Stimulated activated naive CD8-positive, alpha-beta T cell treated with anti-CD3 and anti-CD28 coated beads, Interleukin-15, amount 100 ng/mL, for 72 hours (primary cell): ENCODE results near the gene TAS2R4.
"Not testable (repeated sequence)": the region's sequence is repeated elsewhere in the genome, so short reads cannot be mapped to it uniquely, and the experiment has no call there.

Source experiments
- ATAC-seq: fragments of 150-1000 bp; cut with Tn5 transposase; 2 replicates; pipeline ENCODE4 v1.10.0; 2021; ENCODE audit warnings: mild to moderate bottlenecking, moderate library complexity
- DNase-seq, 2 donors: peaks; one replicate each; pipeline ENCODE4 v3.0.0; 2021 to 2022
- H3K27ac Mint-ChIP-seq, 2 donors: one replicate each; pipeline ENCODE4 v1.8.0; 2022; ENCODE audit warnings: mild to moderate bottlenecking in 2 of 2, mixed read lengths in 2 of 2, moderate library complexity in 2 of 2
- H3K27me3 Mint-ChIP-seq: one replicate; pipeline ENCODE4 v1.8.0; 2022; ENCODE audit warnings: mixed read lengths
- H3K4me1 Mint-ChIP-seq: one replicate; pipeline ENCODE4 v1.8.0; 2022; ENCODE audit warnings: mild to moderate bottlenecking, mixed read lengths
- H3K4me3 Mint-ChIP-seq, 2 donors: one replicate each; pipeline ENCODE4 v1.8.0; 2022; ENCODE audit warnings: mild to moderate bottlenecking in 2 of 2, mixed read lengths in 2 of 2, moderate library complexity in 1 of 2
- H3K9me3 Mint-ChIP-seq, 2 donors: one replicate each; pipeline ENCODE4 v1.8.0; 2022; ENCODE audit warnings: mixed read lengths in 2 of 2

Gene TAS2R4

GRCh38 chr7:141785706-141786552 lies 9.5 kb downstream of the TAS2R4 start:
- ATAC-seq (peak; percentile 68), DNase-seq (no peak)
- Mint-ChIP-seq H3K4me1 (no peaks in the 10 kb centered on the region), H3K9me3 (no peaks in the 10 kb centered on the region), H3K4me3 (no peak overlapping the region), H3K27me3 (no peaks in the 10 kb centered on the region), H3K27ac (peak overlapping the region in 1 of 2 donors; percentile 29)

DNA sequence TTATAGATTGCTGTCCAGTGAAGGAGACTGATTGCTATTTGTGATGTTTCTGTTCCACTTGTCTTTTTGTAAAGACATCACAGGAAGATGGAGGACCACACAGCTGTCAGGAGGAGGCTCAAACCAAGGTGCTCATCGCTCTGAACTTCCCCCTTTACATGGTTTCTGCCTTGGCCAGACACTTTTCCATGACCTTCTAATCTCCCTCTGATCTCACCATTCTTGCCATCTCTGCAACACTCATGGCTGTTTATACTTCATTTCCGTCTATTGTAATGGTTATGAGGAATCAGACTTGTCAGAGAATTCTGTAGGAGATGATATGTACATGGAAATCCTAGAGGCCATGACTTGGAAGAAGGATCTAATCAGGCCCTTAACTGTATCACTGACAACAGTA lies 11.8 kb downstream of the TAS2R4 start:
- no peak overlapping the region for H3K27ac Mint-ChIP-seq
- no peak overlapping the region for H3K4me3 Mint-ChIP-seq
- no peaks in the 10 kb centered on the region for H3K4me1 Mint-ChIP-seq
- ATAC-seq (no peak), DNase-seq (no peak)
- H3K27me3 Mint-ChIP-seq = no peaks in the 10 kb centered on the region
- H3K9me3 Mint-ChIP-seq = no peaks in the 10 kb centered on the region

DNA sequence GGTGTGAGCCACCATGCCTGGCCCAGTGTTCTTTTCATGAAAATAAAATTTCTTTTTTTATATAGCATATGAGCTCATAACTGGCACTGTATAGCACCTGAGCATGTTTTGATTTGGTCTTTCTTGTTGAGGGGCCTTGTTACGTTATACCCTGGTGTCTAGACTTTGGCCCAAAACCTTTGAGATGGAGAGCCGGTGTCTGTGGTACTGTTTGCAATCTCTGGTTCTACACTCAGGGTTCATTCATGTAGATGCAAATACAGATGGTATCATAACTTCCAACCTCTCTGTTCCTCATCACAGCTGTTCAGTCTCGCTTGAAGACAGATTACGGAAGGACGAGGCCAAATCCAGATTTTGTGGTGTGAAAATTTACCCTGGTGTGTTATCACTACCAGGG lies 13.4 kb downstream of the TAS2R4 start, which contains the start of gene TAS2R5:
Gene TAS2R5 (plus strand): TSS at position 301 of the 400 bp plus-strand sequence. CDS start 145 bp downstream, outside the sequence.
- peak within 1 kb of the TSS in 1 of 2 donors; percentile 82 for H3K27ac Mint-ChIP-seq
- no peak for ATAC-seq
- no peaks in the 10 kb centered on the region for H3K27me3 Mint-ChIP-seq
- no peak for DNase-seq
- no peaks in the 10 kb centered on the region for H3K9me3 Mint-ChIP-seq
- no peaks in the 10 kb centered on the region for H3K4me1 Mint-ChIP-seq
- H3K4me3 Mint-ChIP-seq = no peak within 1 kb of the TSS

- Mint-ChIP-seq H3K27me3 (no peaks in the 10 kb centered on the region), H3K4me1 (no peaks in the 10 kb centered on the region), H3K9me3 (no peaks in the 10 kb centered on the region), H3K27ac (no peak overlapping the region), H3K4me3 (no peak overlapping the region)
- DNase-seq (no peak), ATAC-seq (no peak)
Measured at GRCh38 chr7:141792526-141792925, 16.1 kb downstream of the TAS2R4 start.

- DNase-seq (no peak), ATAC-seq (no peak)
- Mint-ChIP-seq H3K4me1 (no peaks in the 10 kb centered on the region), H3K4me3 (no peak overlapping the region), H3K27me3 (no peaks in the 10 kb centered on the region), H3K27ac (no peak overlapping the region), H3K9me3 (peaks cover 44 to 52% of the 10 kb centered on the region in 2 donors)
Measured at GRCh38 chr7:141820067-141820466, 43.6 kb downstream of the TAS2R4 start.

DNA sequence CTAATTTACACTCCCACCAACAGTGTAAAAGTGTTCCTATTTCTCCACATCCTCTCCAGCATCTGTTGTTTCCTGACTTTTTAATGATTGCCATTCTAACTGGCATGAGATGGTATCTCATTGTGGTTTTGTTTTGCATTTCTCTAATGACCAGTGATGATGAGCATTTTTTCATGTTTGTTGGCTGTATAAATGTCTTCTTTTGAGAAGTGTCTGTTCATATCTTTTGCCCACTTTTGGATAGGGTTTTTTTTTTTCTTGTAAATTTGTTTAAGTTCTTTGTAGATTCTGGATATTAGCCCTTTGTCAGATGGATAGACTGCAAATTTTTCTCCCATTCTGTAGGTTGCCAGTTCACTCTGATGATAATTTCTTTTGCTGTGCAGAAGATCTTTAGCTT lies 46.0 kb downstream of the TAS2R4 start:
- H3K27ac Mint-ChIP-seq, H3K4me3 Mint-ChIP-seq, H3K4me1 Mint-ChIP-seq, DNase-seq, ATAC-seq, H3K27me3 Mint-ChIP-seq: not testable (repeated sequence)
- peaks cover 38 to 53% of the 10 kb centered on the region in 2 donors for H3K9me3 Mint-ChIP-seq
